Hematopoietic multipotent progenitor cell (in vitro differentiated cells): ENCODE data around the gene NCK2. TPM values are rescaled to one million over a fixed set of nuclear protein-coding genes. Genes with fewer than 3 reads are reported as not detected.

Experiments
- DNase-seq, 3 donors: peaks; one replicate each; pipeline ENCODE4 v3.0.0-alpha.2; 2011 to 2015; ENCODE audit warnings: low read depth in 2 of 3, low spot score in 2 of 3
- total RNA-seq: library from RNA; depleted of rRNA; stranded (reverse); fragments of >200 nt; gene quantifications from one replicate; pipeline ENCODE4 v1.2.3, GENCODE V29; 2012

Gene NCK2
- total RNA-seq, 1 donor: 43.4 TPM

- no peak for DNase-seq
Measured at GRCh38 chr2:105734762-105735538, 9.8 kb upstream of the NCK2 start.

DNA sequence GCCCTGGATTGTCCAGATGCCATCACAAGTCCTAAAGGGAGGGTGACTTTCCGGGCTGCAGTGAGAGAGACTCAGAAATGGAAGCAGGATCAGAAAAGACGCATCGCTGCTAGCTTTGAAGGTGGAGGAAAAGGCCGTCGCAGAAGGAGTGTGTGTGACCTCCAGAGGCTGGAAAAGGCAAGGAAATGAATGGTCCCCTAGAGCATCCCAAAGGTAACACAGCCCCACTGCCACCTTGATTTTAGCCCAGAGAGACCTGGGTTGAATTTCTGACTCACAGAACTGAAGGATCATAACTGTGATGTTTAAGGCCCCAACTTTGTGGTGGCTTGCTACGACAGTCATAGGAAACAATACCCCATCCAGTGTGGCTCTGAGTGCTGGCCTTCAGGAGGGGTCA, 8.6 kb upstream of the NCK2 start:
- DNase-seq: no peak

- DNase-seq: no peak
Measured at GRCh38 chr2:105737980-105738657, 6.6 kb upstream of the NCK2 start.

- no peak for DNase-seq
Measured at GRCh38 chr2:105738658-105739241, 6.0 kb upstream of the NCK2 start.

- DNase-seq: no peak
Measured at GRCh38 chr2:105739426-105739825, 5.3 kb upstream of the NCK2 start.

- no peak for DNase-seq
Measured at GRCh38 chr2:105739944-105740530, 4.7 kb upstream of the NCK2 start.

DNA sequence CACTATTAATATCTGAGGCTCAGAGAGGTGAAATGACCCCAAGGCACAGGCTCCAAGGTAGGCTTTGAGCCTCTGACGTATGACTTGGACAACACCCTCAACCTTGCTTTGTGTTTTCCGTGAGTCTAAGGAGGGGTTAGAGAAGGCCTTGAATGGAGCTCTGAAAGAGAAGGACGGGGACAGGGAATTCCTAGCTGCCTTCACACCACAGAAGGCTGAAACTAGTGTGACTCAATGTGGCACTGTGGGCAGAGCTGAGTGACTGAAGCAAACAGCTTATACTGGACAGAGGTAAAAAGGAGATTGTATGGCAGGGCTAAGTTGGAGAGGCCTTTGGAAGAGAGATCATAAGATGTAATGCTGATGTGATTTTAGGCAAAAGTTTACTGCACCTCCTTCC, 3.5 kb upstream of the NCK2 start:
- no peak for DNase-seq

DNA sequence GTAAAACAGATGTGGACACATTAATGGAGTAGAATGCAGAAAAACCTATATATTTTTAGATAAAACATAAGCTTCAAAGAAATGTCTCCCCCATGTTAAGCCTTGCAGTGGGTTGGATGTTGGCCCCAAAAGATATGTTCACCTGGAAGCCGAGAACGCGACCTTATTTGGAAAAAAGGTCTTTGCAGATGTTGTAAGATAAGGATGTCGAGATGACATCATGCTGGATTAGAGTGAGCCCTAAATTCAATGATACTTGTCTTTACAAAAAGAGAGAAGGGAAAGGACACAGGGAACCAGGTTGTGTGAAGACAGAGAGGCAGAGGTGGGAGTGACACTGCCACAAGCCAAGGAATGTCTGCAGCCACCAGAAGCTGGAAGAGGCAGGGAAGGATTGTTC, 3.1 kb upstream of the NCK2 start:
- no peak for DNase-seq

DNA sequence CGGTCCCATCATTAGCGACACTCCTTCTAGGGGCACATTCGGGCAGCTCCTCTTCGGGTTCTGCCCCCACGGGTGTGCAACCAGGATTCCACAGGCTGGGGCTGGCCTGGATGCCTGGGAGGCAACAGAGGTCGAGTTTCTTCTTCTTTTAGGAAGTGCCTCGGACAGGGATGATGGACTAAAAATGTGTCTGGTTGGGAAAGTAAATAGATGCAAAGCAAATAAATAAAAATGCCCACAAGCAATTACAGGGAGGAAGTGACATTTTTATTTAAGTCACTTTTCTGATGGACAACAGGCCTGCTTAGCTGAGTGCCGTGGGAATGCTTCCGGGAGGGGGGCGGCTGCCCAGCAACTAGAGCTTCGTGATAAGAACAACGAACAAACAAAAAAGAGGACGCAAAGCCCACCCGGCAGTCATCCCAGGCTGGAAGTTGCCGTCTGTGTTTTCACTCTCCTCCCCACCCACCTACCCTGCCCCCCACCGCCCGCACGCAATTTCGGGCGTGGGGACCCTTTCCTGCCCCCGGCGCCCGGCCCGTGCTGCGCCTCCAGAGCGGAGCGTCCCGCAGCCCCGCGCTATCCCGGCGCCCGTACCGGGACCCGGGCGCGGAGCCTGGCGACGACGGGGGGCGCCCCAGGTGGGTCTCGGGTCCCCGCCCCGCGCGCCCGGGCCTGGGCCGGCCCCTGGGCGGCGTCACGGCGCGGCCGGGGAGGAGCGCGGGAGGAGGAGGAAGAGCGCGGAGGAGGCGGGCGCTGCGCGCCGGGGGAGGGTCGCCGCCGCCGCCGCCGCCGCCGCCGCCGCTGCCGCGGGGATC, 412 bp upstream of the NCK2 start:
- DNase-seq: peak in 2 of 3 donors; percentile 76 to 80

DNA sequence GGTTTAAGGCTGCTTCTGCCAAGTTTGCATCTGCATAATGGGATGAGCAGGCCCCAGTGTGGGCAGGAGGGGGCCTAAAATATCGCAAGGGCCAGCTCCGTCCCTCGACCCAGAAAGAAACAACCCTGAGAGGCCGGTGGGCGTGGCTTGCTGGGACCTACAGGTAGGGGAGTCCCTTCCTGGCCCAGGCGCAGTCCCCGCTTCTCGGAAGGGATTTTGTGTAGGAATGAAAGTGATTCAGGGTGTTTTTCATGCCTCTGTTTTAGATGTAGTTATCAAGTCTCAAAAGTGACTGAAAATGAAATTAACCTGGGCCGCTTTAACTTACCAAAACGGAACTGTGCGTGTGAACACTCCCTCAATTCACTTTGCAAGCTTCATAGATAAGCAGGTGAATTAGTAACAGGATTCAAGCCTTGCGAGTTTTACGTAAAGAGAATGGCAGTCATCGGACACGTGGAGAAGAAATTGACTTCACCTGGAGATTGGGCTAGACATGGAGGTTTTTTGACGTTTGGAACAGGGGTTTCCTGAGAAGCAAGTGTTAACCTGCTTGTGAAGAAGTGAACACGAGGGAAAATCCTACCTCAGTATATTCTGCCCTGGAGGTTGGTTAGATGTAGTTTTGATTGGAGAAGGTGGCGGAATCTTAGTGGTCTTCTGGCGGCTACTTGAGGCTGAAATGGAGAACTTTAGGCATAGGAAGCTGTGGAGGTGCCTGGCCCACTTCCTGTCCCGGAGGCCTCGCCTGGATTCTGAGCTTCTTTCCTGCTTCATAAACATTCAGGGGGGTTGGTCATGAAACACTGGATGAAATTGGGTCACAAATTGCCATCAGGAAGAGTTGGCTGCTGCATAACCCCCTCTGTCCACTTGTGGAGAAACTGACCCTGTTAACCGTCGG, 1.7 kb downstream of the NCK2 start:
- peak in 1 of 3 donors; percentile 39 for DNase-seq

DNA sequence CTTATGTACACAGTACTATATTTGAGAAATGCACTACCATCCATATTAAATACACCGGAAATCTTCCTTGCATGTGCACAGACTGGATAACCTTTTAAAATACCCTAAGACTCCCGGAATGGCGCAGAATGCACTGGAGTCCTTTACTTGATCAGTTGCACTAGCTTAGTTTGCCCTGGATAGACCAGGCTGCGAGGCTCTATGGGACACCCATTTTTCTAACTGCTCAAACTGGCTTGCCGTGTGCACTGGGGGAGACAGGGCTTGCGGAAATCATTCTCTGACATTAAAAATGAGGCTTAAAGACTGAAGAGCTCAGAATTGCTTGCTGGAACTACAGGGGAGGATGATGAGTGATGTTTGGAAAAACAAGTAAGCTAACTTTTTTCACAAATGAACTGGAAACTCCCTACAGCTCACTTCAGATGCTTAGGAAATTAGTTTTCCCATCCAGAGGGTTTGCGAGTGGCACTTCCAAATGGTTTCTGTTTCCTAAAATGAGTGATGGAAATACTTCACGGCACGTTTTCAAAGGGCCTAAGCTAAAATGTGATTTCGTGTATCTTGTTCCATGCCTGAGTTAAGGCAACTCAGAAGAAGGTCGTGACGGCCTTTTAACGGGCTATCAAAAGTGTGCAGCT, 2.7 kb downstream of the NCK2 start:
- DNase-seq: no peak

- DNase-seq: no peak
Measured at GRCh38 chr2:105747991-105748390, 3.3 kb downstream of the NCK2 start.

DNA sequence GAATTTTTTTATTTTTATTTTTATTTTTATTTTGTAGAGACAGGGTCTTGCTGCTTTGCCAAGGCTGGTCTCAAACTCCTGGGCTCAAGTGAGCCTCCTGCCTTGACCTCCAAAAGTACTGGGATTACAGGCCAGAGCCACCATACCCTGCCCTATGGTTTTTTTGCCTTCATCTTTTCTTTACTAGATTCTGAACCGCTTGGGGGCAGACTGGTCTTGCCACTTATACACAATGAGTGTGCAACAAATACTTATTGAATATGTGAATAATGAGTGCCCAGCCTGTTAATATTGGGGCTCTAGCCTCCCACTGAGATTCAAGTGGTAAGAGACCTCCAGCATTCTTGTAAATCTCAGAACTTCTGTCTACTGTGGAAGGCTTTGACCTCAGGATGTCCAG, 3.9 kb downstream of the NCK2 start:
- DNase-seq: no peak

DNA sequence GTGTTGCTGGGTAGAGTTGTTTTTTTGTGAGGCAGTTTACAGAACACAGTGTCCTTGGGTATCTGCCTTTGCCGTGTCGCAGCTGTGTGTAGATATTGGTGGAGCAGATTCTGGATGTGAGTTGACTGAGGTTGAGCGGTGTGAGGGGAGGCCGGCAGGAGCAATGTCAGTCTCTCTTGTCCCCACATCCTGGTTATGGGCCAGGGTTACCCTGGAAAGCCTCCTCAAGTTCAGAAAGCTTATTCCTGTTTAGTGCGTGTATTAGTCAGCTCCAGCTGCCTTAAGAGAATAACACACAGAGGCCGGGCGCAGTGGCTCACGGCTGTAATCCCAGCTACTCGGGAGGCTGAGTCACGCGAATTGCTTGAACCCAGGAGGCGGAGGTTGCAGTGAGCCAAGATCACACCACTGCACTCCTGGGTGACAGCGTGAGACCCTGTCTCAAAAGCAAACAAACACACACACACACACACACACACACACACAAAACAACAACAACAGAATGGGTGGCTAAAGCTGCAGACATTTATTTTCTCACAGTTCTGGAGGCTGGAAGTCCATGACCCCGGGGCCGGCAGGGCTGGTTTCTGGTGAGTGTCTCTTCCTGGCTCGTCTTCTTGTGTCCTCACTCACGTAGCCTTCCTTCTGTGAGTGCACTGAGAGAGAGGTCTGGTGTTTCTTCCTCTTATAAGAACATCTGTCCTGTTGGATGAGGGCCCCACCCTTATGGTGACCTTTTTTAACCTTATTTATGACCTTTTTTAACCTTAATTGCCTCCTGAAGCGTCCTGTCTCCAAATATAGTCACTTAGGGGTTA, 5.1 kb downstream of the NCK2 start:
- no peak for DNase-seq

- DNase-seq: no peak
Measured at GRCh38 chr2:105750735-105751134, 6.0 kb downstream of the NCK2 start.

DNA sequence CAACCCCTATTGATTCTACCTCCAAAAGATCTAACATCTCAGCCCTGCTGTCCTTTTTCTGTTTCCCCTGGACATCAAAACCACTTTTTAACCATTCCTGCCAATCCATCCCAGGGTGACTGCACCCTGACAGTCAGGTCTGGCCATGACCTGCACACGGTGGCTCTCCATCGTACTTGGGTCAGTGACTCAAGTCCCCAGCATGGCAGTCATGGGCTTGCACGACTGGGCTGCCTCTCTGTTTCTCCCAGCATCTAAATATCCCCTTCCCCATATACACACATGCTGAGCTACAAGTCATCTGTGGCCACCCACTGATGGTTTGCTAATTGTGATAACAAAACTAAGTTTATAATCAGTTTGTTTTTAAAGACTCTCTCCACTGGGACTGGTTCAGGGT, 6.6 kb downstream of the NCK2 start:
- DNase-seq: no peak

DNA sequence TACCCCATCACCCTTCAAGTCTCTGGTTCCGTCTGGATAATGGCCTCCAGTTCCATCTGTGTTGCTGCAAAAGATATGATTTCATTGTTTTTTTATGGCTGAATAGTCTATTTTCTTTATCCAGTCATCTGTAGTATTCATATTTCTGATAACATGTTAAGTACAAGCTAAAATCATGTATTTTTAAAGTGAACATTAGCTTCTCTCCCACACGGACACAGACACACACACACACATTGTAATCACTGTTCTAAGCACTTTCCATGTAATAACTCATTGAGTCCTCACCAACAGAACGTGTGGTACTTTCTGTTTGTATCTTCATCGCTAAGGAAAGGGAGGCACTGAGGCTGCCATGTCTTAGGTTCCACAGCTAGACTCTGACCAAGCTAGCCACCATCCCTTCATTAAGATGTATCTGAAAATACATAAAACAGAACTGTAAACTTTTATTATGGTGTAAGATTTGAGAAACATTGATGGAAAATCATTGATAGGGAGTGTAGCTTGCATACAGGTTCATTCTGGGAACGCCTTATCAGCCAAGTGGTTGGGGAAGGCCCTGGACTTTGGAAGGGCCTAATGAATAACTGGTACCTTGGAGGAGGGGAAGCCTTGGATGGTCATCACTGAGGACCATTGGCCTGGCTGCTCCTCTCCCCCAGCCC, 8.1 kb downstream of the NCK2 start:
- DNase-seq: no peak

GRCh38 chr2:105753380-105753779, 8.7 kb downstream of the NCK2 start:
- DNase-seq: no peak
